HEK293 (cell line): ENCODE results near the gene TRIM50.
"Not testable (repeated sequence)": the region's sequence is repeated elsewhere in the genome, so short reads cannot be mapped to it uniquely, and the experiment has no call there.

Source experiments
- CTCF ChIA-PET: fragments of 350-600 bp; formaldehyde crosslinking; extraction: SDS; loops from one replicate; lab custom pipeline; 2021; ENCODE audit warnings: antibody characterized with exemption; lab: Yijun Ruan, JAX
- POLR2A ChIA-PET: fragments of 300-600 bp; formaldehyde crosslinking; extraction: SDS; loops from one replicate; lab custom pipeline; 2020; ENCODE audit warnings: antibody characterized with exemption, inconsistent platforms; lab: Yijun Ruan, JAX
- H3K27ac ChIP-seq: fragments of 200-500 bp; sonication (Bioruptor generic); 2 replicates; pipeline ENCODE4 v1.5.1; 2014; ENCODE audit warnings: low read depth, low read length, control low read depth, inconsistent platforms; ENCODE audit errors: extremely low read depth
- H3K36me3 ChIP-seq, 2 experiments: fragments of 200-500 bp in 1 of 2; sonication (Bioruptor generic) in 1 of 2; 1 replicate in 1 of 2; 2 replicates in 1 of 2; pipeline ENCODE4 v1.5.1; 2014 to 2017; ENCODE audit warnings: inconsistent platforms in 2 of 2, low read length in 2 of 2; ENCODE audit not compliant: control insufficient read depth in 2 of 2, insufficient read depth in 1 of 2
- H3K4me1 ChIP-seq: fragments of 200-500 bp; sonication (Bioruptor generic); 2 replicates; pipeline ENCODE4 v1.5.1; 2014; ENCODE audit warnings: mild to moderate bottlenecking, low read length, inconsistent platforms; ENCODE audit not compliant: control insufficient read depth, insufficient read depth
- H3K4me3 ChIP-seq: 2 replicates; pipeline ENCODE4 v1.5.1; 2011; ENCODE audit warnings: low read depth, mild to moderate bottlenecking, control low read depth, low read length, moderate library complexity
- H3K9me3 ChIP-seq: fragments of 200-500 bp; sonication (Bioruptor generic); 2 replicates; pipeline ENCODE4 v1.5.1; 2014; ENCODE audit warnings: low read depth, low read length, inconsistent platforms; ENCODE audit not compliant: control insufficient read depth, insufficient read depth
- GLIS1 ChIP-seq: fragments of 450-650 bp; formaldehyde crosslinking; IDR thresholded peaks from 2 replicates; pipeline ENCODE4 v1.5.1; 2016; ENCODE audit warnings: missing biosample characterization, missing genetic modification characterization
- PRDM6 ChIP-seq: fragments of 450-650 bp; formaldehyde crosslinking; IDR thresholded peaks from 2 replicates; pipeline ENCODE4 v1.5.1; 2017; ENCODE audit warnings: missing biosample characterization, missing genetic modification characterization
- REPIN1 ChIP-seq: fragments of 450-650 bp; formaldehyde crosslinking; IDR thresholded peaks from 2 replicates; pipeline ENCODE4 v1.5.1; 2017; ENCODE audit warnings: missing biosample characterization, missing genetic modification characterization, low read depth
- ZBTB8A ChIP-seq: fragments of 450-650 bp; formaldehyde crosslinking; IDR thresholded peaks from 2 replicates; pipeline ENCODE4 v1.5.1; 2016; ENCODE audit warnings: missing biosample characterization, missing genetic modification characterization
- ZFHX2 ChIP-seq: fragments of 450-650 bp; formaldehyde crosslinking; conservative IDR thresholded peaks from 2 replicates; pipeline ENCODE4 v1.5.1; 2016; ENCODE audit warnings: missing biosample characterization, missing genetic modification characterization
- ZFP37 ChIP-seq: fragments of 450-650 bp; formaldehyde crosslinking; IDR thresholded peaks from 2 replicates; pipeline ENCODE4 v1.5.1; 2016; ENCODE audit warnings: missing biosample characterization, missing genetic modification characterization
- ZNF112 ChIP-seq: fragments of 450-650 bp; formaldehyde crosslinking; IDR thresholded peaks from 2 replicates; pipeline ENCODE4 v1.5.0; 2017; ENCODE audit warnings: missing biosample characterization, missing genetic modification characterization
- ZNF132 ChIP-seq: fragments of 450-650 bp; formaldehyde crosslinking; IDR thresholded peaks from 2 replicates; pipeline ENCODE4 v1.5.1; 2017; ENCODE audit warnings: missing biosample characterization, missing genetic modification characterization, borderline replicate concordance
- ZNF146 ChIP-seq: fragments of 450-650 bp; formaldehyde crosslinking; IDR thresholded peaks from 2 replicates; pipeline ENCODE4 v1.5.1; 2016; ENCODE audit warnings: missing biosample characterization, missing genetic modification characterization
- ZNF335 ChIP-seq: fragments of 450-650 bp; formaldehyde crosslinking; conservative IDR thresholded peaks from 2 replicates; pipeline ENCODE4 v1.5.1; 2016; ENCODE audit warnings: missing biosample characterization, missing genetic modification characterization
- ZNF501 ChIP-seq: fragments of 450-650 bp; formaldehyde crosslinking; IDR thresholded peaks from 2 replicates; pipeline ENCODE4 v1.5.1; 2016; ENCODE audit warnings: missing biosample characterization, missing genetic modification characterization
- TF ChIP-seq, protein P1 (sequence below): fragments of 450-650 bp; formaldehyde crosslinking; IDR thresholded peaks from 2 replicates; pipeline ENCODE4 v1.5.1; 2017; ENCODE audit warnings: missing biosample characterization, missing genetic modification characterization
- TF ChIP-seq, protein P2 (sequence below): fragments of 450-650 bp; formaldehyde crosslinking; IDR thresholded peaks from 2 replicates; pipeline ENCODE4 v1.5.1; 2016; ENCODE audit warnings: missing biosample characterization, missing genetic modification characterization

The TRIM50 gene

DNA sequence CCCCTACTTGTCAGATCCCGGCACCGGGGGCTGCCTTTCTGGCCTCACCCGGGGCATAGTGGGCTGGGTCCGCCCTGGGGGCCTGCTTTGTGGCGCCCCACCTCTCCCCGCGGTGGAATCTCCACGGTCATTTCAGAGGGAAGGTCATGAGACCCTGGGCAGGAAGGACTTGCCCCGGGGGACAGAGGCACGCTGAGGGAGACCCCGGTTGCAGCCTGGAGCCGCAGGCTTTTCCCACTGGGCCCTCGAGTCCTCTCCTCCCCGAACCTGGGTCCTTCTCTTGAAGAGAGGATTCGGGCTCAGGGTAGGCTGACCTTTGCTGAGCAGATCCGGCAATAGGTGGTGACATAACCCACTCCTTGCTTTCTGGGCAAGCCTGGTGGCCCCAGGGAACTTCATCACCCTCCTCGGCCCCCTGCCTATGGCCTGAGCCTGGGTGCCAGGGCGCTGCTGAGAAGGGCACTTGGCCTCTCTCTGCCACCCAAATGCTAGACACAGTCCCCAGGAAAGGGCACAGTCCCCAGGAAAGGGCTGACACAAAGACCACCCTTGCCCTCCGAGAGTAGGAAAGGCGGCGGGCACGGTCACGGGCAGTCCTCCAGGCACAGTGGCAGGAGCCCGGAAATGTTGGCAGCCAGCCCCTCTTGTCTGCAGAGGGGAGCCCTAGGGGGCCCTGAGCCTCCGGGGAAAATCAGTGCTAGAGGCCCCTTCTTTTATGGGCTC, 36.3 kb upstream of the TRIM50 start (continued):
- no peak for TF ChIP-seq PRDM6 (tag by site-specific recombination)
- TF ChIP-seq, protein P1, sequence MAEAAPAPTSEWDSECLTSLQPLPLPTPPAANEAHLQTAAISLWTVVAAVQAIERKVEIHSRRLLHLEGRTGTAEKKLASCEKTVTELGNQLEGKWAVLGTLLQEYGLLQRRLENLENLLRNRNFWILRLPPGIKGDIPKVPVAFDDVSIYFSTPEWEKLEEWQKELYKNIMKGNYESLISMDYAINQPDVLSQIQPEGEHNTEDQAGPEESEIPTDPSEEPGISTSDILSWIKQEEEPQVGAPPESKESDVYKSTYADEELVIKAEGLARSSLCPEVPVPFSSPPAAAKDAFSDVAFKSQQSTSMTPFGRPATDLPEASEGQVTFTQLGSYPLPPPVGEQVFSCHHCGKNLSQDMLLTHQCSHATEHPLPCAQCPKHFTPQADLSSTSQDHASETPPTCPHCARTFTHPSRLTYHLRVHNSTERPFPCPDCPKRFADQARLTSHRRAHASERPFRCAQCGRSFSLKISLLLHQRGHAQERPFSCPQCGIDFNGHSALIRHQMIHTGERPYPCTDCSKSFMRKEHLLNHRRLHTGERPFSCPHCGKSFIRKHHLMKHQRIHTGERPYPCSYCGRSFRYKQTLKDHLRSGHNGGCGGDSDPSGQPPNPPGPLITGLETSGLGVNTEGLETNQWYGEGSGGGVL (tag by site-specific recombination) = no peak
- peak; percentile 62 for TF ChIP-seq ZNF335 (tag by site-specific recombination)
- TF ChIP-seq, protein P2, sequence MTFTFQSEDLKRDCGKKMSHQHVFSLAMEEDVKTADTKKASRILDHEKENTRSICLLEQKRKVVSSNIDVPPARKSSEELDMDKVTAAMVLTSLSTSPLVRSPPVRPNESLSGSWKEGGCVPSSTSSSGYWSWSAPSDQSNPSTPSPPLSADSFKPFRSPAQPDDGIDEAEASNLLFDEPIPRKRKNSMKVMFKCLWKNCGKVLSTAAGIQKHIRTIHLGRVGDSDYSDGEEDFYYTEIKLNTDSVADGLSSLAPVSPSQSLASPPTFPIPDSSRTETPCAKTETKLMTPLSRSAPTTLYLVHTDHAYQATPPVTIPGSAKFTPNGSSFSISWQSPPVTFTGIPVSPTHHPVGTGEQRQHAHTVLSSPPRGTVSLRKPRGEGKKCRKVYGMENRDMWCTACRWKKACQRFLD (tag by site-specific recombination) = no peak
- no peak for TF ChIP-seq ZNF501 (tag by site-specific recombination)
- no peak for TF ChIP-seq ZFP37 (tag by site-specific recombination)
- TF ChIP-seq ZNF146 (tag by site-specific recombination) = no peak
- 0 out of 2 replicates have a peak, but pooled peaks have one; percentile 19 for TF ChIP-seq ZBTB8A (tag by site-specific recombination)
- no peak for TF ChIP-seq ZNF132

DNA sequence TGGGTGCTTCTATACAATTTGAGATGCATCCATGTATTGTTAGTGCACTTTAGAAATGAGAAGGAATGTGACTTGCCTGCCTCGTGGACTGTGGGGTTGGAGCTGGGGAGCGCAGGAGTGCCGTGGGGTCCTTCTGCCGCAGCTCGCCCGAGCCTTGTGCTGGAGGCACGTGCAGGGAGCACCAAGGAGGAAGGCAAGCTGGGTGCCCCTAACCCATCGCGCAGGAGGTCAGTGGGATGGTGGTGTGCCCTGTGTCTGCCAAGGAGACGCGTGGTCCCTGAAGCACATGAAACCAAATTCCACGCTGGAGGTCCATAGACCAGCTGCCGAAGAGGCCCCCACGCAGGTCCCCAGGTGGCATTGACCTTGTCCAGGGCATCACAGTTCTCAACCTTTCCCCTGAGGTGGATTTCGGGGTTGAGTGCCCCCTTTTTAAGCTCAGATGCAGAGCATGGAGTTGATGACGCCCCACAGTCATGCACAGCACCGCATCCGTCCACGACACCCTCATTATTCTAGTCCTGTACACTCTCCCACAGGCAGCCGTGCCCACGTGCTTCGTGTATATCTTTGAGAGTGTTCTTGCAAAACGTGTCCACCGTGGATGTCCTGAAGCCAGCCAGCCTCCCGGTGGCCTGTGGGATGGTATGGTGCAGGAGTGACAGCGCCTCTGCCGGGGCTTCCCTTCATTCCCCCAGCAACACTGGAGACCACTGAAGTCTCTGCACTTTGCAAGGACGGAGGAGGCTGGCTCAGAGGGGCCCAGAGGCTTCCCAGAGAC, 35.5 kb upstream of the TRIM50 start:
- Histone ChIP-seq H3K4me3 (no peak overlapping the region), H3K36me3 (no peaks in the 10 kb centered on the region), H3K27ac (no peak overlapping the region), H3K9me3 (no peaks in the 10 kb centered on the region), H3K4me1 (peaks cover 2% of the 10 kb centered on the region; the same call in 1 of the 2 replicates)
- ChIA-PET POLR2A (interaction anchor here (0.6 kb wide), 1 partner anchor 1717 kb away, joined by 4 read pairs; no protein-coding TSS in a partner anchor), CTCF (no interaction called here)
- TF ChIP-seq REPIN1 (tag by site-specific recombination) = no peak
- no peak for TF ChIP-seq ZFHX2 (tag by site-specific recombination)

GRCh38 chr7:73360590-73360989, 32.7 kb upstream of the TRIM50 start:
- not testable (repeated sequence) for H3K4me3 ChIP-seq

DNA sequence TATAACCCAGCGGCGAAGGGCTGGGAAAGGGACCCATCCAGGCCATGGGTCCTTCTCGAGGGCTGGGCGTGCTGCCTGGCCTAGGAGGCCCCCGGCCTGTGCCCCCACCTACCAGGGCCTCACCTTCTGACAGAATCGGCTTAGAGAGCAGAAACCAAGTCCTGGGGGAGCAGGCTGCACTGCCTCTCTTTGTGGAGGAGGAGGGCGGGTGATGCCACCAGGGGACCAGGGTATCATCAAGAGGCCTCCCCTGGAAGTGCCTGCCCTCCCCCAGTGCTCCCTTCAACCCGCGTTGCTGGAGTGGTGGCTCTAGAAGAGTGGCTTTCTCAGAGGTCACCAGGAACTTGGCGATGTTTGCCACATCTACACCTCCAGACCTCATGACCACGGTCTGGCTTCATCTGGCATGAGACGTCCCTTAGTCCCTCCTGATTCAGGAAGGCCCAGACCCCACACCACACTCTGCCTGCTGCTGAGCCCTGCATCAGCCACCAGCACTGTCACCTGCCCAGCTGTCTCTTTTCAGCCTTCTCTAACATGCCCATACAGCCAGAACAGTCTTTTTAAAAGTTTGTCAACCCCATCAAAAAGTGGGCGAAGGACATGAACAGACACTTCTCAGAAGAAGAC, 32.0 kb upstream of the TRIM50 start:
- no peak overlapping the region for H3K27ac ChIP-seq
- H3K9me3 ChIP-seq = no peaks in the 10 kb centered on the region
- ChIA-PET POLR2A (no interaction called here), CTCF (interaction anchor here (0.5 kb wide), 1 partner anchor 19 kb away, joined by 3 read pairs; no protein-coding TSS in a partner anchor)
- TF ChIP-seq ZNF112 = no peak
- TF ChIP-seq GLIS1 (tag by site-specific recombination) = peak; percentile 38; the same call in 1 of the 2 replicates
- peaks cover 6% of the 10 kb centered on the region for H3K4me1 ChIP-seq
- no peak overlapping the region for H3K4me3 ChIP-seq
- H3K36me3 ChIP-seq = no peaks in the 10 kb centered on the region

More at GRCh38 chr7:73360590-73360989, 32.7 kb upstream of the TRIM50 start:
- TF ChIP-seq ZNF146 (tag by site-specific recombination) = peak; percentile 92
- CTCF ChIA-PET = interaction anchor here (0.5 to 0.7 kb wide), 2 partner anchors 16 to 19 kb away, joined by 3 read pairs; no protein-coding TSS in a partner anchor
- H3K4me1 ChIP-seq, H3K27ac ChIP-seq, H3K36me3 ChIP-seq, POLR2A ChIA-PET, H3K9me3 ChIP-seq: not testable (repeated sequence)
